DND-41 (cell line): Measurements from ENCODE around the gene PCDHGB2.

ENCODE experiments used
- EZH2 ChIP-seq: IDR thresholded peaks from 3 replicates; pipeline ENCODE4 v1.6.1; 2012; ENCODE audit warnings: borderline replicate concordance, low read depth, mild to moderate bottlenecking, moderate library complexity, low read length, inconsistent platforms; ENCODE audit not compliant: severe bottlenecking
- TF ChIP-seq, protein P1 (sequence below): IDR thresholded peaks from 2 replicates; pipeline ENCODE4 v1.5.1; 2012; ENCODE audit warnings: borderline replicate concordance, low read length, moderate library complexity, mild to moderate bottlenecking; ENCODE audit not compliant: poor library complexity, severe bottlenecking; ENCODE audit errors: extremely low read depth

GRCh38 chr5:141388661-141389060 lies 28.9 kb downstream of the PCDHGB2 start:
- TF ChIP-seq, protein P1, sequence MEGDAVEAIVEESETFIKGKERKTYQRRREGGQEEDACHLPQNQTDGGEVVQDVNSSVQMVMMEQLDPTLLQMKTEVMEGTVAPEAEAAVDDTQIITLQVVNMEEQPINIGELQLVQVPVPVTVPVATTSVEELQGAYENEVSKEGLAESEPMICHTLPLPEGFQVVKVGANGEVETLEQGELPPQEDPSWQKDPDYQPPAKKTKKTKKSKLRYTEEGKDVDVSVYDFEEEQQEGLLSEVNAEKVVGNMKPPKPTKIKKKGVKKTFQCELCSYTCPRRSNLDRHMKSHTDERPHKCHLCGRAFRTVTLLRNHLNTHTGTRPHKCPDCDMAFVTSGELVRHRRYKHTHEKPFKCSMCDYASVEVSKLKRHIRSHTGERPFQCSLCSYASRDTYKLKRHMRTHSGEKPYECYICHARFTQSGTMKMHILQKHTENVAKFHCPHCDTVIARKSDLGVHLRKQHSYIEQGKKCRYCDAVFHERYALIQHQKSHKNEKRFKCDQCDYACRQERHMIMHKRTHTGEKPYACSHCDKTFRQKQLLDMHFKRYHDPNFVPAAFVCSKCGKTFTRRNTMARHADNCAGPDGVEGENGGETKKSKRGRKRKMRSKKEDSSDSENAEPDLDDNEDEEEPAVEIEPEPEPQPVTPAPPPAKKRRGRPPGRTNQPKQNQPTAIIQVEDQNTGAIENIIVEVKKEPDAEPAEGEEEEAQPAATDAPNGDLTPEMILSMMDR = no peak
- no peak for TF ChIP-seq EZH2
